Activated effector memory CD4-positive, alpha-beta T cell treated with Interleukin-2 at 50 U/mL for 16 hours (primary cell): Measurements from ENCODE around the gene BRF1.
"Not testable (repeated sequence)": the region's sequence is repeated elsewhere in the genome, so short reads cannot be mapped to it uniquely, and the experiment has no call there.

ENCODE experiments used
- DNase-seq: peaks from one replicate; pipeline ENCODE4 v3.0.0-alpha.2; 2020

BRF1 gene

DNA sequence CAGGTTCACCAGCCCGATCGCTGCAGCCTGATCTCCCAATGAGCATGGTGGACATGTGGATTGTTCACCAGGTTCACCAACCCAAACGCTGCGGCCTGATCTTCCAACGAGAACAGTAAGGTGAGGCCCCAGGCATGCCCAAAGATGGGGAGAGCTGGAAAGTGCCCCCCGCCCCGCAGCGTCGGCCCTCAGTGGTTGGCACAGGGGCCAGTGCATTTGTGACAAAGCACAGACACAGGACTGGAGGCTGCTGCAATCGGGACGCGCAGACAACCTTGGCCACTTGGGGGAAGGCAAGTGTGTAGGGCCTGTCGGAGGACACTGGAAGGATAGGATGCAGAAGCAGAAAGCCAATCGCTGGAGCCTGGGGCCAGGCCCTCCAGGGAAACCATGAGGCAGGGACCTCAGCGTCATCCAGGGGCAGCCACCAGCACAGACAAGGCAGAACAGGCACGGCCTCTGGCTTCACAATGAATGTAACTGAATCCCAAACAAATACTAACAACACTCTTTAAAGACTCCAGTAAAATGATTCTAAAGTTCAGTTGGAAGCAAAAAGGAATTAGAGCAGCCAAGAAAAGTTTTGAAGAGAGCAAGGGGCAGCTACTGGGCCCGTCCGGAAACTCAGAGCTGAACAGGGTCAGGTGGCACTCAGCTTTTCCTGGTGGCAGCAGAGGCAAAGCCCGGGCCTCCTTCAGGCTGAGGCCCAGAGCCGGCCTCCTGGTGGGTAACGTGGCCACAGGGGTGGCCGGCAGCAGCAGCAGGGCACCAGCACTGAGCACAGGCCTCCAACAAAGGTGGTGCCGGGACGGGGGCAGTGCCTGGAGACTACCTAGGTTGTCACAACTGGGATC lies 13.3 kb downstream of the BRF1 start:
- no peak for DNase-seq

DNA sequence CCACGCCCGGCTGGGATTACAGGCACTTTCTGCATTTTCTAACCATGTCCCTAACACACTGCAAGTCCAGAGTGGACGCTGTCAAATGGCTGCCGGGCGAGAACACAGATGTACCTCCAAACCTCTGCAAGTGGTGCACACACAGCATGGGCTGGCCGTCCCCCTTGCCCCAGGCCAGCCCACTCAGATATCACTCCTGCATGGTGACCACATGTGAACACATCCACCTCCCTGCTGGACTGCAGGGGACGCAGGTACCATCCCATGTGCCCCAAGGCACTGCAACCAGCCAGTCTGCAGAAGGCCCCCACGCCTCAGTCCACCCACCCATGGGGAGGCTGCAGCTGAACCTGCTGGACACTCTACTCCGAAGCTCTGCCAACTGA lies 14.0 kb downstream of the BRF1 start:
- DNase-seq = no peak

DNA sequence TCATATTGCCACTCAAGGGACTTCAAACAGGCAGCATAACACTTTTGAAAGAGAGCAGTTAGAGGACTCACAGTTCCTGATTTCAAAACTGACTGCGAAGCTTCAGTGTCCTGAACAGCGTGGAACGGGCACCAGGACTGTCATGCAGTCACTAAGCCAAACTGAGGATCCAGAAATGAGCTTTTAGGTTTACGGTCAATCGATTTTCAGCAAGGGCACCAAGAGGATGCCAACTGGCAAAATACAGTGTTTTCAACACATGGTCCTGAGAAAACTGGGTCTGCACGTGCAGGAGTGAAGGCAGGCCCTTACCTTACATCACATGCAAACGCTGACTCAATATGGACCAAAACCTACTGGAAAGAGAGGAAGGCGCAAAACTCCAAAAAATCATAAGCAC lies 15.6 kb downstream of the BRF1 start:
- DNase-seq = no peak

DNA sequence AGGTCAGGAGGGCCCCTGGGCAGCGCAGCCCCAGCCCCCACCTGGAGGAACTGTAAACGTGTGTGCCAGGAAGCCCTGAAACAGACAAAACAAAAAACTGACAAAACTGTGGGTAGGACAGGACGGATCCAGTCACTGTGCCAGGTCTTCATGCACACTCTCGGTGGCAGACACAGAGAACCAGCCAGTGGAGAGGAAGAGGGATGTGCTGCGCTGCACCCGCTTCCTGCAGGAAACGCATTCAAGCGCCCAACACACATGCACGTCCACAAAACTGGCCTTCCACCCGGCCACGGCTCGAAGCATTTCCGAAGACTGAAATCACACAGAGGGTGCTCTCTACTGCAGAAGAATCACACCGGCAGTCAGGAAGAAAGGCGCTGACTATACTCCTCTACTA lies 16.9 kb downstream of the BRF1 start:
- DNase-seq = no peak

DNA sequence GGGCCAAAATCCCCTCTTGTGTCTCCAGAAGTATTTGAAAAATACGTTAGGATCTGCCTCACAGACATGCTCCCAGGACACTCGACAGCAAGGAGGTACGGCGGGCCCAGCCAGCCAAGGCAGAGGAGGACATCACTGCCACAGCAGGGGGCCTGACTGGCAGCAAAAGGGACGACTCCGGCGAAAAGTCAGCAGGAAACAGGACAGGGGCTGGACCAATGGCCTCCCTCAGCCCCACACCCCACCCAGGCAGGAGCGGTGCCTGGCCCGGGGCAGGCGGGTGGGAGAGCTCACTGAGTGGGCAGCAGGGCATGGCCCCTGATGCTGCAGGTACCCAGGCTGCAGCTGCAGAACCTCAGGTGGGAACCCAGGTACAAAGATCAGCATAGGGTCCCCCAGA lies 17.8 kb downstream of the BRF1 start:
- no peak for DNase-seq

DNA sequence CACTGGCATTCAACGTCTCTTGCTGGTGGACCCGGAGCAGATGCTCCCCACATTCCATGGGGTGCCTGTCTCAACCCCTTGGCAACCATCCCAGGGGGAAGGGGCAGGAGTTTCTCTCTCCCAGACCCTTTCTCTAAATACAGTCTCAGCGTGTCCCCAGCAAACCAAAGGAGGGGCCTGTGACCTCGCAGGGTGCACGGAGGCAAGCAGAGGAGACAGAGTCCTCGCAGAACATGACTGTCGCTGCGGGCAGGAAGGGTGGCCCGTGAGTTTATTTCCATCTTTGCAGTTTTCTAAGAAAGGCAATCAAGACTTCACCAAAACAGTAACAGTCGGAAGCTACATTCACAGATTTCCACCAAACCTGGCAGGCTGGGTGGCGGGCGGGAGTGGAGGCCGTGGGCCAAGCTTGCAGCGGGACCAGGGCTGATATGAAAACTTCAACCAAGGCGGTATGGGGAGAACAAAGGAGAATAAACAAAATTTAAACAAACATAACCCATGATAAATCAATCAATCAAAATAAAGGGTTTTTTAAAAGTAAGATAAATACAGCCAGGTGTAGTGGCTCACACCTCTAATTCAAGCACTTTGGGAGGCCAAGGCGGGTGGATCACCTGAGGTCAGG lies 18.6 kb downstream of the BRF1 start:
- no peak for DNase-seq

DNA sequence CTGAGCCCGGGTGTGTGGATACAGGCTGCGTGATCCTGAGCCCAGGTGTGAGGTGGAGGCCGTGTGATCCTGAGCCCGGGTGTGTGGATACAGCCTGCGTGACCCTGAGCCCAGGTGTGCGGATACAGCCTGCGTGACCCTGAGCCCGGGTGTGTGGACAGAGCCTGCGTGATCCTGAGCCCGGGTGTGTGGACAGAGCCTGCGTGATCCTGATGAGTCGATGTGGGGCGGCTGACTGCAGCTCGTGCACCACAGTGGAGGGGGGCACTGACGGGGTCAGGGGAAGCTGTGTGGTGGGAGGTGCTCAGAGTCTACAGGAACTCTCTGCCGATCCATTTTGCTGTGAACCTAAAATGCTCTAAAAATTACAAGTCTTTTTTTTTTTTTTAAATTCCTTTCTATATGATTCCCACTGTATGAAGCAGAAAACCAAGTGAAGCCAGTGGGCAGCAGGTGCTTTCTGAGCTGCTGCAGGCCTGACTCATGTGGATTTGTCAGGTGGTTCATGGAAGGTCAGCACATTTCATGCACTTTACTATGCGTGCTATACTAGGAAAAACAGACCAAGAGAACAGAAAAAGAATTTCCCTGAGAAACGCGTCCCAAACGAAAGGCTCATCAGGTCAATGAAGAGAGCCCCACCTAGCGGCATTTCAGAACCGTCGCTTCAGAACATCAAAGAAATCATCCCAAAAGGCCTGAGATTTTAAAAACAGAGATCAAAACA lies 19.3 kb downstream of the BRF1 start:
- DNase-seq = no peak

DNA sequence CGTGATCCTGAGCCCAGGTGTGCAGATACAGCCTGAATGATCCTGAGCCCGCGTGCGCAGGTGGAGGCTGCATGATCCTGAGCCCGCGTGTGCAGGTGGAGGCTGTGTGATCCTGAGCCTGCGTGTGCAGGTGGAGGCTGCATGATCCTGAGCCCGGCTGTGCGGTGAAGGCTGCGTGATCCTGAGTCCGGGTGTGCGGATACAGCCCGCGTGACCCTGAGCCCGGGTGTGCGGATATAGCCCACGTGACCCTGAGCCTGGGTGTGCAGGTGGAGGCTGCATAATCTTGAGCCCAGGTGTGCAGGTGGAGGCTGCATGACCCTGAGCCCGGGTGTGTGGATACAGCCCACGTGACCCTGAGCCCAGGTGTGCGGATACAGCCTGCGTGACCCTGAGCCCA lies 20.3 kb downstream of the BRF1 start:
- DNase-seq = no peak

DNA sequence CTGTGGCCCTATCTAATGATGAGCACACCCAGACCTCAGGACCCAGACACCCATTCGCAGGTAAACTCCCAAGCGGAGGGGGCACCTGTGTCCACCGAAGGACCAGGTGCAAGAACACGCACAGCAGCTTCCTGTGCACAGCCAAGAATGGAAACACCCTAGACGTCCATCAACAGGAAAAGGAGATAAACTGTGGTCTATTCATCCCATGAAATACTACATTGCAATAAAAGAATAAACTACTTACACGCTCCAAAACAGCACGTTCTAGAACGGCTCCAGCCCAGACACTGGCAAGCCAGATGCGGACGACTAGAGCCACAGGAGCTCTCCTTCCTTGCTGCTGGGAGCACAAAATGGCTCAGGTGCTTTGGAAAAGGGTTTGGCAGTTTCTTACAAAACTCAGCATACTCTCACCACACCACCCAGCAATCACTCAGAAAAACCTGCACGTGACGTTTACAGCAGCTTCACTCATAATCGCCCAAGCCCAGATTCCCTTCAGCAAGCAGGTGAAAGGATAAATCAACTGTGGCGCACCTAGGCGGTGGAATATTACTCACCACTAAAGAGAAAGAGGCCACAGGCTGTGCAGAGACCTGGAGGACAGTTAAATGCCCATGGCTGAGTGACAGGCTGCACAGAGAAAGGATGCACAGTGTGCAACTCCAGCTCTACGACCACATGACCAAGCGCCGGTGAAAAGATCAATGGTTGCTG lies 21.0 kb downstream of the BRF1 start:
- no peak for DNase-seq

DNA sequence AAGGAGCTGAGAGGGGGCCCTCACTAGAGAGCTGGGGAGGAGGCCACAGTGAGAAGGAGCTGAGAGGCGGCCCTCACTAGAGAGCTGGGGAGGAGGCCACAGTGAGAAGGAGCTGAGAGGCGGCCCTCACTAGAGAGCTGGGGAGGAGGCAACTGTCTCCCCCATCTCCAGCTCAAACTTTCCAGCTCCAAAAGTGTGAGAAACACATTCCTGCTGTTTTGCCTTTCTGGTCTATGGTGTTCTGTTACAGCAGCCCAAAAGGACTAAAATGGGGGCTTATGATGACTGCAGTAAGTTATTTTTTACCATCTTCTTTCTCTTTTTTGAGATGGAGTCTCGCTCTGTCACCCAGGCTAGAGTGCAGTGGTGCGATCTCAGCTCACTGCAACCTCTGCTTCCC lies 23.4 kb downstream of the BRF1 start:
- not testable (repeated sequence) for DNase-seq

DNA sequence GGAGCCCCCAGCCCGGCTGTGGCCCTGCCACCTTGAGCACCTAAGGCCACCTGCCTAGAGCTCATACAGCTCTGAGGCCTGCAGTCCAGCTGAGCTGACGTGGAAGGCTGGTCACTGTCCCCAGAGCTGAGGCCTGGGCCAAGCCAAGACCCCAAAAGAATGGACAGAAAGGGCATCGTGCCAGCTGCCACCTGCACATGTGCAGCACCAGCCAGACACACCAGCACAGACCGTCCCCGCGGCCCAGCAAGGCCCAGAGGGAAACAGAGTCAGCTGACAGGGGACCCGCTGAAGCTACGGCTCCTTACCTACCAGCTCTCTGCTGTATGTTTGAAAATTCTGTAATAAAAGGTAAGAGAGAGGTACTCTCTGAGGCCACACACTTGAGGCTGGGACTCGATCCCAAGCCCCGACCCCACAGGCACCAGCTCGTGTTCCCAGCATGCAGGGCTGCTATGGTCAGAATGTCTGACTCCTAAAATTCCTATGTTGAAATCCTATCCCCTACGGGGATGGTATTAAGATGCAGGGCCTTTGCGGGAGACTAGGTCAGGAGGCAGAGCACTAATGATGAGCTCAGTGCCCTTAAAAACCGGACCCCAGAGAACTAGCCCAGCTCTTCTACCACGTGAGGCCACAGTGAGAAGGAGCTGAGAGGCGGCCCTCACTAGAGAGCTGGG lies 25.4 kb downstream of the BRF1 start:
- no peak for DNase-seq

DNA sequence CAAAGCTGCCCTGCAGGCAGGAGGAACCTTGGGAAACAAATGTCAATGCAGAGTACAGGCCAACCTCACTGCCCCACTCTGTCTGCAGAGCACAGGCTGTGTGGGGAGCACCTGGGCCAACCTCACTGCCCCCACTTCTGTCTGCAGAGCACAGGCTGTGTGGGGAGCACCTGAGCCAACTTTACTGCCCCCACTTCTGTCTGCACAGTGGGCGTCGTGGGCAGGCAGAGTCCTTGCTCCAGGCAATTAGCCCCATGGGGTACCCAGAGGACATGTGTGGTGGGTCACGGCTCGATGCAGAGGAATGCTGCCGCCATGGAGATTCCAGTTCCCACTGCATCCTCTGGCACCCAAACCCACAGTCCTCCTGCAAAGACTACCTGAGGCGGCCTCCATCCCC lies 26.2 kb downstream of the BRF1 start:
- no peak for DNase-seq

DNA sequence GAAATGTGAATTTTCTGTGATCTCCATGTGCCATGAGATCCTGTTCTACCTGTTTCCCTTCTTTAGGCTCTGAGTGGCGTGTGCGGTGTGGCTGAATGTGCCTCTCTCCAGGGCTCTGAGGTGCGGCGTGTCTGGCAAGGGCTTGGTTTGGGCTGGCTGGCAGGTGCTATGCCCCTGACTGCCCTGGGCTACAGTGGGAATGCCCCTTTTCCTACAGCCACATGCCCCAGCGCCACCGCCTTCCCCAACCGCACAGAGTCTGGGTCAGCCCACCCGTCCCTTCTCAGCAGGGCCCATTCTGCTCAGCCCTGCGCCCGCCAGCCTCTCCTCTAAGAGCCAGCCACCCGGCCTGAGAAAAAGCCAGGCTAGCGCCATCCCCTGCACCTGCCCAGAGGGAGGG lies 27.7 kb downstream of the BRF1 start:
- DNase-seq = no peak

DNA sequence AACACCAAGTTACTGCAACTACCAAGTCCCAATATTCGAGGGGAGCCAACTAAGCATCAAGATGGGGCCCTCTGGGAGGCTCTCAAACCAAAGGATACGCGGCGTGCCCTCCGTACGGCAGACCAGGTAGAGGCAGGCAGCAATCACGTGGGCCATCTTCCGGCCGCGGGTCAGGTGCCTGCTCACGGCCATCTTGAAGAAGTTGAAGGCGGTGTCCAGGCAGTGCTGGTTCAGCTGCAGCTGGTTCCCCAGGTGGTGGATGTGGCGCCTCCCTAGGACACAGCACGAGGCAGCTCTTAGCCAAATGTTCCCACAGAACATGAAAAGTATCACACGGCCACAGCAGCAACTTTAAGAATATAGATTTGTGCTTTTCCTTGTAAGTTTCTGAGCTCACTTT lies 28.2 kb downstream of the BRF1 start:
- DNase-seq = no peak

DNA sequence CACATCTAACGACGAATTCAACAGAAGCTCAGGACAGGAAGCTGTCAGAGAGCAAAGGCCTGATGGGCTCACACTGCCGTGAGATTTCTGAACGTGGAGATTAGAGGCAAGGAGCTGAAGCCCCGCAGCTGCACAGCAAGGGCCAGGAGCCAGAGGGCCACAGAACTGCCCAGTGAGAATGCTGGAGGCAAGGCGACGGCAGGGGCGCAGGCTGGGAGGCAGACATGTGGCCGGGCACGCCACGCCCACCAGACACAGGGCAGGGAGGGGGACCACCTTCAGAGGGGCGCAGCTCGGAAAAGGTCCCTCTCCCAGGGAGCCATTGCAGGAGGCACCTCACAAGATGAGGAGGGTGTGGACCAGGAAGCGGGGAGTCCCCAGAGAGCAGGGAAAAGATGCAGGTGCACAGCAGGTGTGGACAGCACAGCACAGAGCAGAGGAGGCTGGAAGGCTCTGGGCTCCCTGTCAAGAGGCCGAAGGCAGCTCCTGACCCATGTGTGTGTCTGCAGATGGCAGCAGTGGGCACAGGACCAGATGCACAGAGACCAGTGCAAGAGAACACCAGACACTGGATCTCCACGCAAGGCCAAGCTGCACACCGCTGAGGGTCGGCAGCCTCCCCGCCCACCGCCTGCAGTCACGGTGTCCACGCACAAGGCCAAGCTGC lies 29.4 kb downstream of the BRF1 start:
- DNase-seq = no peak

DNA sequence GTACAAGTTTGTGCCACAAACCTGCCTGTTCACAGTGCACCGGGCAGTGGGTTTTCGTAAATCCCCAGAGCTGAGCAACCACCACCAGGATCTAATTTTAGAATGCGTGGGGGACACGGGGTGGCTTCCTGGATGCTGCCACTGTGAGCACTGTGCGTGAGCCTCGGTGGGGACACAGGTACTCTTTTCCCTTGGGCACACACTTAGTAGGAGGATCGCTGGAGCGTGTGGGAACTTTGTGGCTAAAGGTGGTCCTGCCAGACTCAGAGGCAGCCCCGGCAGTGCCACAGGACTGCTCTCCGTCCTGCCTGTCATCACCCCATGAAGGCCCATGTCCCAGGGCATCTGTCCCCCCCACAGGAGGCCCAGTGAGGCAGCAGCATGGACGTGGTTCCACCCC lies 31.4 kb downstream of the BRF1 start:
- DNase-seq = no peak

DNA sequence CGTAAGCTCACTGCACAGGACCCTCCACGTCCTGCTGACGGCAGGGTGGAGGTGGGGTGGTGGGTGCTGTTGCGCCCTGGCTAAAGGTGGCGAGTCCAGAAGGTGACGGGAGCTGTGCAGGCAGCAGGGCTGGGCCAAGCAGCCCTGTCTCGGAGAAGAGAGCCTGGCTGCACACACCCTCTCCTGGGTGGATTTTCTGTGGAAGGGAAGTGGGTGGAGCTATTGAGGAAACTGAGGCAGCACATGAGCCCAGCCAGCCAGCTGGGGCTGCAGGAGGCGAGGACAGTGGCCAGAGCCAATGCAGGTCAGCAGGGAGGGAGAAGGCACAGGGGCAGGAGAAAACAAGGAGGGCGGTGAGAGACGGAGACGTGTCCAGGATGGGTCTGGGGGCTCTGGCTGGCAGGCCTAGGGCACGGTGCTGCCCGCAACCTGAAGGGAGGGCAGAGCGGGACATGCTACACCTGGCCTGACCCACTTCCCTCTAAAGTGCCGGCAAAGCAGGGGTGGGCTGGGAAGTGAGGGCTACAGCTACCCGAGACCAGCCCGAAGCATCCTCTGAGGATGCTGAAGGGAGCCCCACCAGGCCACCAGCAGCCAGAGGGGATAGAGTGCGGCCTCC lies 32.0 kb downstream of the BRF1 start:
- DNase-seq = no peak

DNA sequence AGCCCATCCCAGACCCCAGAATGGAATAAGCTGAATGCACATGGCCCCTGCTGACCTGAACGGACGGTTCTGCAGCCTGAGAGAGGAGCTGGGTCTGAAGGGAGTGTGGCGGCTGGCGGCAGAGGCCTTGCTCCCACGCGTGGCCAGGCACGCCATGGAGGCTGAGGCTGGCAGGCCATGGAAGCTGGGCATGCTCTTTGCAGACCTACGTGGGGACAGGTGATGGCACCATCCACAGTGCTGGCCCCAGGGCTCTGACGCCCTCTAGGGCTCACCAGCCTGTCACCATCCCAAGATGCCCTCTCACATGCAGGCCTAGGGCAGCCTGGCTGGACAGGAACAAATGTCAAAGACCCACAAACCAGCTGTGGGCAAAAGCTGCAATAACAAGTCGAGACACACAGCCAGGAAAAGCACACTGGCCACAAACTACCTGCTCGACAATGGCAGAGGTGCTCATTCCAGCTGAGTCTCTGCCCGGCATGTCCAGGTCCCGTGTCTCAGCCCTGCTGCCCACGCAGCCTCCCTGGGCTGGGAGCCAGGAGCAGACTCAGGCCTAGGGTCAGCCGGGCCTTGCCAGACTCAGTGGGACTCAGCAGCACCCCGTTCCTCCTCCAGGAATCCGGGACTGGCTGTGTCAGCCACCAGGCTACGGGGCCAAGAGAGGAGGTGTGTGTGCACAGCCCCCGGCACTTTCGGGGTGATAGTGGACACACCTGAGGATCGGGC lies 32.8 kb downstream of the BRF1 start:
- no peak for DNase-seq

DNA sequence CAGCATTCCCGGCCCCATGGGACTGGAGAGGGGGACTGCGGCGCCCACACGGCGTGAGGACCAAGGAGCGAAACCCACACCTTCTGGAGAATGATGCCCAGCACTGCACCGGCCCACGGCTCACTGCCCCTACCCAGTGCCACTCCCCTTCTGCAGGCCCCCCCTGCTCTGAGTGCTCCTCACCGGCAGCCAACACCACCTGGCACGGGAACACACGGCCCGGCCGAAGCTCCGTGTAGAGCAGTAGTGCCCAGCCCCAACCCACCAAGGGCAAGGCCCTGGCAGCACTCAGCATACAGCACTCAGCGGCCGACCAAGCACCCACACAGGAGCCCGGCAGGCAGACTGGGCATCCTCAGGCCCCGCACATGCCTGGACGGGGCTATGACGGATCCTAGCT lies 39.0 kb downstream of the BRF1 start:
- no peak for DNase-seq

DNA sequence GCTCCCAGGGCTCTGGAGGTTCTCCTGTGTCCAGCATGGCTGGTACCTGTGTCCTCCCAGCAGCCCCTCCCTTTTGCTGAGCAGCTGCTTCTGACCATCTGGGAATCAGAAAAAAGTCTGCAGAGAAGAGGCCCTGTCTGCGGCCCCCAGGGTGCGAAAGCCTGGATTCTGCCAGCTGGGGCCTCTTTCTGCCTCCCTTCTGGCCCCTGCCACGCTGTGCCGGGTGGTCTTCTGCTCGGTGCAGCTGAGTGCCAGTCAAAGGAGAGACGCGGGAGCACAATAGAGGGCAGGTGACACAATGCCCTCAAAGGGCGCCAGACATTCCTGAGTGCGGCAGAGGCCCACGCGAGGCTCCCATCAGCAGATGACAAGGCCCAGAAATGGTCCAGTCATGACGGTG lies 39.8 kb downstream of the BRF1 start:
- DNase-seq = no peak

DNA sequence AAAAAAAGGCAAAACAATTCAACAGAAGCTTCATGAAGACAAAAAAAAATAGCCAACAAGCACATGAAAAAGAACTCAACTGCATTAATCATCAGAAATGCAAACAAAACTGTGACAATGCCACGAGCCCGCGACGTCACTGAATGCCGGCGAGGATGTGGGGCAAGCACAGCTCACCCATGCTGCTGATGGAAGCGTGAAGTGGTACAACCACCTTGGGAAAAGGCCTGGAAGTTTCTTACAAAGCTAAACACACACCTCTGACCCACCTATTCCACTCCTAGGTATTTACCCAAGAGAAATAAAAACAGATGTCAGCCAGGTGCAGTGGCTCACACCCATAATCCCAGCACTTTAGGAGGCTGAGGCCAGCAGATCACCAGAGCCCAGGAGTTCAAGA lies 42.0 kb downstream of the BRF1 start:
- no peak for DNase-seq
